ENCODE results near the gene RHD. TPM values are rescaled to one million over a fixed set of nuclear protein-coding genes. Genes with fewer than 3 reads are reported as not detected.
A peak's percentile ranks its signal among the peaks of the same experiment; 100 is the strongest.
"Not testable (repeated sequence)": the region's sequence is repeated elsewhere in the genome, so short reads cannot be mapped to it uniquely, and the experiment has no call there.

Gene RHD
- total RNA-seq, 2 experiments from 2014 or later, result not detected

DNA sequence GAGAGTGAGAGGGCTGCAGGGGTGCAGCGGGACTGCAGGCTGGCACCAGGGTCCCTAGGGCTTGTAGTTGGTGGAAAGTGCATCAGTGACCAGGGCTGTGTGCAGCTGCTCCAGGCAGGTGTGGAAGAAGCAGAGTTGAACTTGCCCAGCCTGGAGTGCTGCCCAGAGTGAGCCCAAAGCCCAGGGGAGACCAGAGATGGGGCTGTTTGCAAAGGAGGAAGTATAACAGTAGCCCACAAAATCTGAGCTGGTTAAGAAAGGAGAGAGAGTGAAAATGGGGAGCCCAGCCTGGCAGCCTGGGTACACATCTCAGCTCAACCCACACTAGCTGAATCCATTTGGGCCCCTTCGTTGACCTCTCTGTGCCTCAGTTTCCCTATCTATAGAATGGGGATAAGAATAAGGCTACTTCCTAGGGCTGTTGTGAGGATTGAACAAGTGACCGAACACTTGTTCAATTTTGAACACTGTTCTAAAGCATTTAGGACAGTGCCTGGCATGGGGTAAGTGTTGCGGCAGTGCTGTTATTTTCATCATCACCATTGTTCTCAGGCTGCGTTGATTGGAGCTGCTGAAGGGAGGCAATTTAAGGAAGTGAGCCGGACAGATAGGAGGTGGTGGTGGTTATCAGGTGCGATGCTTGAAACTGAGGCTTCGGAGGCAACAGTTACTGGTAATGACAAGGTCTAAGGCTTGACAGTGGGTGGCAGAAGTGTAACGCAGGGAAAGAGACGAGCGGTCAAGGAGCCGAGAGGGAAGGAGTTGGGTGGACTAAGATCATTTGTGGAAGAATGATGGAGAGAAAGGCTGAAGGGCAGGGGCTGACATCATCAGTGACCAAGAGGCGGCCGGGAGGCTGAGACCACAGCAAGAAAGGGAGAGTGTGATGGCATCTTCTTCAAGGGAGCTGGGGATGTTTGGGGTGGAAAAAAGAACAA lies 22.8 kb downstream of the RHD start:
- H3K27me3 Mint-ChIP-seq; H3K4me1 ChIP-seq (ENCODE audit: insufficient read depth, low read length); H3K36me3 ChIP-seq (ENCODE audit: insufficient read depth, low read length); POLR2A ChIA-PET; H3K36me3 Mint-ChIP-seq (ENCODE audit: low read depth); DNase-seq; H3K4me3 ChIP-seq (ENCODE audit: low read length); ATAC-seq (ENCODE audit: poor library complexity); H3K9me3 ChIP-seq (ENCODE audit: control insufficient read depth in 1 of 2, insufficient read depth in 1 of 2, low read length in 2 of 2); H3K27ac ChIP-seq (ENCODE audit: low read depth in 1 of 2, low read length in 2 of 2); intact Hi-C loops (cut with DNase I, micrococcal nuclease); CTCF ChIA-PET; H3K9me3 Mint-ChIP-seq; H3K4me1 Mint-ChIP-seq (ENCODE audit: low read depth); H3K27me3 ChIP-seq (ENCODE audit: control insufficient read depth in 1 of 2, insufficient read depth in 2 of 2, low read length in 2 of 2); H3K27ac Mint-ChIP-seq; H3K4me3 Mint-ChIP-seq: not testable (repeated sequence)

DNA sequence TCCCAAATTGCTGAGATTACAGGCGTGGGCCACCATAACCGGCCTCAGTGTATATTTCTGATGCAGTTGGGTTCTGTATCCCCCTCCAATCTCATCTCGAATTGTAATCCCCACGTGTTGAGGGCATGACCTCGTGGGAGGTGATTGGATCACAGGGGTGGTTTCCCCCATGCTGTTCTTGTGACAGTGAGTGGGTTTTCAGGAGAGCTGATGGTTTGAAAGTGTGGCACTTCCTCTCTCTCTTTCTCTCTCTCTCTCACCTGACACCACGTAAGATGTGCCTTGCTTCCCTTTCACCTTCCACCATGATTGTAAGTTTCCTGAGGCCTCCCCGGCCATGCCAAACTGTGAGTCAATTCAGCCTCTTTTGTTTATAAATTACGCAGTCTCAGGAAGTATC lies 24.2 kb downstream of the RHD start:
- H3K27ac ChIP-seq (ENCODE audit: low read depth in 1 of 2, low read length in 2 of 2); H3K4me1 Mint-ChIP-seq (ENCODE audit: low read depth); H3K27me3 ChIP-seq (ENCODE audit: control insufficient read depth in 1 of 2, insufficient read depth in 2 of 2, low read length in 2 of 2); H3K36me3 Mint-ChIP-seq (ENCODE audit: low read depth); H3K27ac Mint-ChIP-seq; H3K9me3 Mint-ChIP-seq; CTCF ChIA-PET; POLR2A ChIA-PET; ATAC-seq (ENCODE audit: poor library complexity); H3K27me3 Mint-ChIP-seq; H3K9me3 ChIP-seq (ENCODE audit: control insufficient read depth in 1 of 2, insufficient read depth in 1 of 2, low read length in 2 of 2); H3K4me3 Mint-ChIP-seq; intact Hi-C loops (cut with DNase I, micrococcal nuclease); DNase-seq; H3K4me1 ChIP-seq (ENCODE audit: insufficient read depth, low read length); H3K36me3 ChIP-seq (ENCODE audit: insufficient read depth, low read length); H3K4me3 ChIP-seq (ENCODE audit: low read length): not testable (repeated sequence)

DNA sequence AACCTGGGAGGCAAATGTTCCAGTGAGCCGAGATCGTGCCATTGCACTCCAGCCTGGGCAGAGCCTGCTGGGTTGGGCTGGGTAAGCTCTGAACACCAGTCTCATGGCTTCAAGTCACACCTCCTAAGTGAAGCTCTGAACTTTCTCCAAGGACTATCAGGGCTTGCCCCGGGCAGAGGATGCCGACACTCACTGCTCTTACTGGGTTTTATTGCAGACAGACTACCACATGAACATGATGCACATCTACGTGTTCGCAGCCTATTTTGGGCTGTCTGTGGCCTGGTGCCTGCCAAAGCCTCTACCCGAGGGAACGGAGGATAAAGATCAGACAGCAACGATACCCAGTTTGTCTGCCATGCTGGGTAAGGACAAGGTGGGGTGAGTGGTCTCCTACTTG lies 28.4 kb downstream of the RHD start:
- H3K4me3 ChIP-seq (ENCODE audit: low read length); POLR2A ChIA-PET; H3K27ac Mint-ChIP-seq; H3K4me3 Mint-ChIP-seq; H3K9me3 Mint-ChIP-seq; DNase-seq; H3K36me3 ChIP-seq (ENCODE audit: insufficient read depth, low read length); CTCF ChIA-PET; H3K27ac ChIP-seq (ENCODE audit: low read depth in 1 of 2, low read length in 2 of 2); H3K27me3 Mint-ChIP-seq; H3K27me3 ChIP-seq (ENCODE audit: control insufficient read depth in 1 of 2, insufficient read depth in 2 of 2, low read length in 2 of 2); ATAC-seq (ENCODE audit: poor library complexity); H3K4me1 ChIP-seq (ENCODE audit: insufficient read depth, low read length); H3K4me1 Mint-ChIP-seq (ENCODE audit: low read depth); intact Hi-C loops (cut with DNase I, micrococcal nuclease); H3K9me3 ChIP-seq (ENCODE audit: control insufficient read depth in 1 of 2, insufficient read depth in 1 of 2, low read length in 2 of 2): not testable (repeated sequence)
- peaks cover 11% of the 10 kb centered on the region for H3K36me3 Mint-ChIP-seq (ENCODE audit: low read depth)

DNA sequence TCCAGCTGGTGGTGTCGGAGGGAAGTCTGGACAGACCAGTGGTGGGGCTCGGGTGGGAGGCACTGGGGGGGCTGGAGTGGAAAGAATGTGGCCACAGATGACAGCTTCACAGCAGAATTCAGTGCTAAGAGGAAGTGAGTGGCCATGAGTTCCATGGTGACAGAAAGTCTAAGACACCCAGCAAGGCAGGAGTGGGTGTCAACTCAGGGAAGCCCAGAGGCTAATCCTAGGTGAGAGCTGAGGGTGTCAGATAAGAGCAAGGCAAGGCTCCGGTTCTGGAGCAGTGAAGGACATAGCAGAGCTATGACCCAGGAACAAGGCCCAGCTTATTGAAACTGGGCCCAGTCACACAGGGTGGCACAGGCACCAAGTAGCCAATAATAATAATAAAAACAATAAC lies 30.0 kb downstream of the RHD start:
- H3K36me3 Mint-ChIP-seq (ENCODE audit: low read depth), result peaks cover 11% of the 10 kb centered on the region
- CTCF ChIA-PET; DNase-seq; ATAC-seq (ENCODE audit: poor library complexity); H3K27ac Mint-ChIP-seq; H3K4me1 Mint-ChIP-seq (ENCODE audit: low read depth); H3K4me3 Mint-ChIP-seq; H3K27me3 Mint-ChIP-seq; H3K9me3 ChIP-seq (ENCODE audit: control insufficient read depth in 1 of 2, insufficient read depth in 1 of 2, low read length in 2 of 2); POLR2A ChIA-PET; H3K27ac ChIP-seq (ENCODE audit: low read depth in 1 of 2, low read length in 2 of 2); H3K4me1 ChIP-seq (ENCODE audit: insufficient read depth, low read length); intact Hi-C loops (cut with DNase I, micrococcal nuclease); H3K36me3 ChIP-seq (ENCODE audit: insufficient read depth, low read length); H3K27me3 ChIP-seq (ENCODE audit: control insufficient read depth in 1 of 2, insufficient read depth in 2 of 2, low read length in 2 of 2); H3K9me3 Mint-ChIP-seq; H3K4me3 ChIP-seq (ENCODE audit: low read length): not testable (repeated sequence)

DNA sequence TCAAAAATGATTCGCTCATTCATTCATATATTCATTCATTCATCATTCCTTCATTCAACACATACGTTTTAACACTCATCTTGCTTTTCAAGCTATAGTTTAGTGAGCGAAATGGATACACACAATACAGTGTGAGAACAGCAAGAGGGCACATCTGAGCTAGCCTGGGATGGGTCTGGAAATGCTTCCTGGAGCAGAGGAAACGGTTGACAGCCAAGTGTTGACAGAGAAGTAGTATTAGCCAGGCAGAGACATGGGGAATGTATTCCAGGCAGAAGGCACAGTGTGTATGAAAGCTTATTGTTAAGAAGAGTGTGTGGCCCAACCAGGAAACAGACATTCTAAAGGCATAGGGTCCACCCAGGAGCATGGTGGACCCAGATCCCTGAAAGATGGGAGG lies 32.6 kb downstream of the RHD start:
- POLR2A ChIA-PET; CTCF ChIA-PET; H3K36me3 ChIP-seq (ENCODE audit: insufficient read depth, low read length); H3K9me3 ChIP-seq (ENCODE audit: control insufficient read depth in 1 of 2, insufficient read depth in 1 of 2, low read length in 2 of 2); H3K27ac ChIP-seq (ENCODE audit: low read depth in 1 of 2, low read length in 2 of 2); H3K27me3 ChIP-seq (ENCODE audit: control insufficient read depth in 1 of 2, insufficient read depth in 2 of 2, low read length in 2 of 2); H3K27me3 Mint-ChIP-seq; H3K4me3 Mint-ChIP-seq; DNase-seq; H3K4me1 ChIP-seq (ENCODE audit: insufficient read depth, low read length); ATAC-seq (ENCODE audit: poor library complexity); intact Hi-C loops (cut with DNase I, micrococcal nuclease); H3K9me3 Mint-ChIP-seq; H3K27ac Mint-ChIP-seq; H3K4me3 ChIP-seq (ENCODE audit: low read length); H3K4me1 Mint-ChIP-seq (ENCODE audit: low read depth): not testable (repeated sequence)
- peaks cover 15% of the 10 kb centered on the region for H3K36me3 Mint-ChIP-seq (ENCODE audit: low read depth)

DNA sequence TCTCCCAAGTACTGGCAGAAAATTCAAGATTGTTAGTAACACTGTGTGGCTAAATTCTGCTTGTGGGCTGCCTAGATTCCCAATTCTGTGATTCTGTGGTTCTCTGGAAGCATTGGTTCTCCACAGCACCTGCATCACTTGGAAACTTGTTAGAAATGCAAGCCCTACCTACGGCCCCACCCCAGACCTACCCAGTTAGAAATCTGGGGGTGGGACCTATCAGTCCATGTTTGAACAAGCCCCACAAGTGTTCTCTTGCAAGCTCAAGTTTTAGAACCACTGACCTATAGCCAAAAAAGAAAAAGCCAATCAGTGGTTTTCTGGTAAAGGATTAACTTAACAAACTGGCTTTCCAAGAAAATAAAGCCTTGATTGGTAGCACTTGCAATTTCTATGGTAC lies 35.9 kb downstream of the RHD start:
- H3K4me3 Mint-ChIP-seq; H3K9me3 ChIP-seq (ENCODE audit: control insufficient read depth in 1 of 2, insufficient read depth in 1 of 2, low read length in 2 of 2); CTCF ChIA-PET; H3K27me3 Mint-ChIP-seq; H3K27me3 ChIP-seq (ENCODE audit: control insufficient read depth in 1 of 2, insufficient read depth in 2 of 2, low read length in 2 of 2); H3K4me1 Mint-ChIP-seq (ENCODE audit: low read depth); H3K4me3 ChIP-seq (ENCODE audit: low read length); H3K27ac ChIP-seq (ENCODE audit: low read depth in 1 of 2, low read length in 2 of 2); DNase-seq; H3K36me3 ChIP-seq (ENCODE audit: insufficient read depth, low read length); H3K9me3 Mint-ChIP-seq; ATAC-seq (ENCODE audit: poor library complexity); POLR2A ChIA-PET; H3K4me1 ChIP-seq (ENCODE audit: insufficient read depth, low read length); intact Hi-C loops (cut with DNase I, micrococcal nuclease); H3K27ac Mint-ChIP-seq: not testable (repeated sequence)
- H3K36me3 Mint-ChIP-seq (ENCODE audit: low read depth), result peaks cover 23% of the 10 kb centered on the region

DNA sequence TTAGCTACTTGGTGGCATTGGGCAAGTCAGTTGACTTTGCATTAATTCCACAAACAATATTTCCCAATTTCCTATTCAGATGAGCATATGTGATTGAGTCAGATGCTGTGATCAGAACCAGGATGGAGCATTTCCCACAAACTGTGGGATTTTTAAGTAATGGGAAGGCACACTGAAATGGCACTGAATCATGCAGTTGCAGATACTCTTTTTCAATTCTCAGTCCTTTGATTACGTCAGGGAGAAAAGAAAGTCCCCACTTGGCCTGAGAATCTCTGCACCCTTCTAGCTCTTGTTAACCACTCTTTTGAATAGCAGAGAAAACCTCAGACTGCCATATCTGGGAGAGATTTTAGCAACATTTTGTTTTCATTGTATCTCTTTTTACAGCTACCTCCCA lies 36.8 kb downstream of the RHD start:
- peak in 1 of 14 experiments; percentile 18 for DNase-seq
- H3K4me1 ChIP-seq (ENCODE audit: insufficient read depth, low read length); H3K27me3 Mint-ChIP-seq; POLR2A ChIA-PET; ATAC-seq (ENCODE audit: poor library complexity); CTCF ChIA-PET; H3K27ac ChIP-seq (ENCODE audit: low read depth in 1 of 2, low read length in 2 of 2); H3K4me3 Mint-ChIP-seq; H3K36me3 ChIP-seq (ENCODE audit: insufficient read depth, low read length); H3K4me1 Mint-ChIP-seq (ENCODE audit: low read depth); intact Hi-C loops (cut with DNase I, micrococcal nuclease); H3K9me3 ChIP-seq (ENCODE audit: control insufficient read depth in 1 of 2, insufficient read depth in 1 of 2, low read length in 2 of 2); H3K27ac Mint-ChIP-seq; H3K4me3 ChIP-seq (ENCODE audit: low read length); H3K9me3 Mint-ChIP-seq; H3K27me3 ChIP-seq (ENCODE audit: control insufficient read depth in 1 of 2, insufficient read depth in 2 of 2, low read length in 2 of 2): not testable (repeated sequence)
- H3K36me3 Mint-ChIP-seq (ENCODE audit: low read depth), result peaks cover 31% of the 10 kb centered on the region

Measured in CD4-positive, alpha-beta T cell (primary cell).